H1 (cell line): Measurements from ENCODE around the gene KIZ. TPM values are rescaled to one million over a fixed set of nuclear protein-coding genes. Genes with fewer than 3 reads are reported as not detected.

Experiments used
- CTCF ChIA-PET: fragments of 300-600 bp; sonication (Branson Sonifier 250); formaldehyde crosslinking; loops from one replicate; lab custom pipeline; 2021; ENCODE audit not compliant: partially characterized antibody; lab: Charles Lee
- POLR2A ChIA-PET: fragments of 300-600 bp; sonication (Branson Sonifier 250); formaldehyde crosslinking; loops from one replicate; lab custom pipeline; 2021; ENCODE audit warnings: inconsistent platforms; ENCODE audit not compliant: partially characterized antibody; lab: Charles Lee
- DNase-seq, 2 experiments: peaks; one replicate each; pipeline versions ENCODE4 v3.0.0 to v3.0.0-alpha.2; 2010 to 2022; ENCODE audit warnings: low spot score in 2 of 2, low read depth in 1 of 2, mixed read lengths in 1 of 2
- FAIRE-seq: peaks from 2 replicates; lab custom pipeline; 2011; peaks lifted over from hg19 to GRCh38; lab: Jason Lieb, UNC
- H2AFZ ChIP-seq: 2 replicates; pipeline ENCODE4 v1.8.1; 2012; ENCODE audit warnings: low read length, inconsistent platforms
- H2AK5ac ChIP-seq: 2 replicates; pipeline ENCODE4 v1.6.1; 2013; ENCODE audit warnings: low read depth, low read length
- H2BK120ac ChIP-seq: replicated peaks from 2 replicates; pipeline ENCODE3; 2013; ENCODE audit warnings: low read depth, low read length, inconsistent platforms
- H2BK12ac ChIP-seq: 2 replicates; pipeline ENCODE4 v1.6.1; 2013; ENCODE audit warnings: low read depth, low read length
- H2BK15ac ChIP-seq: 2 replicates; pipeline ENCODE4 v1.6.1; 2013; ENCODE audit warnings: low read length
- H2BK20ac ChIP-seq: 2 replicates; pipeline ENCODE4 v1.6.1; 2013; ENCODE audit warnings: low read length
- H2BK5ac ChIP-seq: 2 replicates; pipeline ENCODE4 v1.6.1; 2013; ENCODE audit warnings: low read depth, low read length
- H3K14ac ChIP-seq: 2 replicates; pipeline ENCODE4 v1.6.1; 2013; ENCODE audit warnings: inconsistent platforms; ENCODE audit not compliant: insufficient read length
- H3K18ac ChIP-seq: 2 replicates; pipeline ENCODE4 v1.6.1; 2013; ENCODE audit warnings: low read length; ENCODE audit errors: extremely low read depth
- H3K23ac ChIP-seq: 2 replicates; pipeline ENCODE4 v1.6.1; 2013; ENCODE audit warnings: inconsistent platforms; ENCODE audit not compliant: insufficient read length
- H3K23me2 ChIP-seq: 2 replicates; pipeline ENCODE4 v1.6.1; 2013; ENCODE audit warnings: low read depth, low read length
- H3K27ac ChIP-seq: 2 replicates; pipeline ENCODE4 v1.6.1; 2011; ENCODE audit warnings: low read depth, low read length, inconsistent platforms
- H3K27me3 ChIP-seq, 4 experiments: replicated peaks in 1 of 4; 1 replicate in 1 of 4; 2 replicates in 3 of 4; pipeline versions ENCODE4 v1.6.1 to v1.8.1; 2011 to 2013; ENCODE audit warnings: low read length in 3 of 4, mild to moderate bottlenecking in 3 of 4, inconsistent platforms in 2 of 4, mixed read lengths in 2 of 4, moderate library complexity in 1 of 4; ENCODE audit not compliant: control insufficient read depth in 3 of 4, insufficient read depth in 3 of 4; ENCODE audit errors: extremely low read depth in 1 of 4
- H3K36me3 ChIP-seq, 4 experiments: 2 replicates each; pipeline versions ENCODE4 v1.6.1 to v1.8.1; 2011 to 2013; ENCODE audit warnings: mild to moderate bottlenecking in 4 of 4, low read length in 3 of 4, moderate library complexity in 2 of 4, control low read depth in 1 of 4, inconsistent platforms in 1 of 4; ENCODE audit not compliant: insufficient read depth in 4 of 4, control insufficient read depth in 2 of 4
- H3K4ac ChIP-seq: replicated peaks from 2 replicates; pipeline ENCODE3; 2013; ENCODE audit warnings: low read length, low read depth, mixed read lengths, inconsistent platforms; ENCODE audit not compliant: insufficient read length
- H3K4me1 ChIP-seq, 4 experiments: replicated peaks in 1 of 4; 1 replicate in 1 of 4; 2 replicates in 3 of 4; pipeline versions ENCODE4 v1.6.1 to v1.8.1; 2011 to 2013; ENCODE audit warnings: low read length in 3 of 4, inconsistent platforms in 2 of 4, mixed read lengths in 1 of 4; ENCODE audit not compliant: insufficient read depth in 4 of 4, control insufficient read depth in 3 of 4
- H3K4me2 ChIP-seq, 2 experiments: 2 replicates each; pipeline versions ENCODE4 v1.6.1 to v1.8.1; 2011 to 2013; ENCODE audit warnings: low read depth in 2 of 2, low read length in 2 of 2, control low read depth in 1 of 2, inconsistent platforms in 1 of 2, mild to moderate bottlenecking in 1 of 2; ENCODE audit not compliant: insufficient read depth in 1 of 2
- H3K4me3 ChIP-seq, 4 experiments: fragments of 200-600, 300-600 bp in 1 of 4; sonication (generic), shearing (Covaris generic), sonication (Bioruptor Twin) in 1 of 4; 2 replicates each; pipeline versions ENCODE4 v1.5.1 to v1.8.1; 2011 to 2016; ENCODE audit warnings: low read length in 4 of 4, low read depth in 3 of 4, control low read depth in 2 of 4, inconsistent platforms in 2 of 4, mild to moderate bottlenecking in 2 of 4, mixed read lengths in 1 of 4, moderate library complexity in 1 of 4; ENCODE audit not compliant: insufficient read depth in 2 of 4; ENCODE audit errors: extremely low read depth in 1 of 4
- H3K56ac ChIP-seq: replicated peaks from 2 replicates; pipeline ENCODE3; 2013; ENCODE audit warnings: low read depth, mild to moderate bottlenecking, mixed read lengths, low read length, inconsistent platforms; ENCODE audit not compliant: insufficient read length
- H3K79me1 ChIP-seq: 2 replicates; pipeline ENCODE4 v1.6.1; 2013; ENCODE audit warnings: low read depth, low read length, control low read depth
- H3K79me2 ChIP-seq, 2 experiments: 2 replicates each; pipeline versions ENCODE4 v1.6.1 to v1.8.1; 2012 to 2013; ENCODE audit warnings: low read length in 2 of 2, mild to moderate bottlenecking in 2 of 2, inconsistent platforms in 1 of 2; ENCODE audit not compliant: insufficient read depth in 2 of 2, control insufficient read depth in 1 of 2
- H3K9ac ChIP-seq, 4 experiments: replicated peaks in 1 of 4; 1 replicate in 1 of 4; 2 replicates in 3 of 4; pipeline versions ENCODE4 v1.6.1 to v1.8.1; 2011 to 2013; ENCODE audit warnings: low read depth in 3 of 4, low read length in 3 of 4, control low read depth in 2 of 4, mild to moderate bottlenecking in 2 of 4, moderate library complexity in 2 of 4, inconsistent platforms in 1 of 4; ENCODE audit errors: extremely low read depth in 1 of 4
- H3K9me3 ChIP-seq, 2 experiments: 2 replicates each; pipeline versions ENCODE4 v1.6.1 to v1.8.1; 2012 to 2013; ENCODE audit warnings: mild to moderate bottlenecking in 2 of 2, moderate library complexity in 2 of 2, control low read depth in 1 of 2, inconsistent platforms in 1 of 2, low read depth in 1 of 2, low read length in 1 of 2, mixed read lengths in 1 of 2; ENCODE audit not compliant: insufficient read depth in 2 of 2
- H4K20me1 ChIP-seq, 2 experiments: replicated peaks in 1 of 2; 2 replicates each; pipeline versions ENCODE3 to v1.8.1; 2011 to 2013; ENCODE audit warnings: inconsistent platforms in 2 of 2, low read length in 2 of 2, mild to moderate bottlenecking in 1 of 2; ENCODE audit not compliant: insufficient read depth in 2 of 2, control insufficient read depth in 1 of 2
- H4K5ac ChIP-seq: 2 replicates; pipeline ENCODE4 v1.6.1; 2013; ENCODE audit warnings: low read length, low read depth, mixed read lengths, inconsistent platforms; ENCODE audit not compliant: insufficient read length
- H4K8ac ChIP-seq: 2 replicates; pipeline ENCODE4 v1.8.0; 2013; ENCODE audit warnings: mild to moderate bottlenecking, moderate library complexity, low read length, inconsistent platforms; ENCODE audit not compliant: insufficient read depth; ENCODE audit errors: extremely low read depth
- H4K91ac ChIP-seq: replicated peaks from 2 replicates; pipeline ENCODE3; 2013; ENCODE audit warnings: low read length, mixed read lengths, inconsistent platforms; ENCODE audit not compliant: insufficient read length
- ATF2 ChIP-seq: IDR thresholded peaks from 2 replicates; pipeline ENCODE4 v1.6.1; 2012; ENCODE audit warnings: low read length, inconsistent platforms
- WGBS, 2 experiments: shearing (Covaris generic) in 1 of 2; methylation state at CpG; one replicate each; pipeline versions ENCODE4 v1.1.6 to v1.1.7; 2013 to 2015; ENCODE audit warnings: low lambda C conversion rate in 2 of 2, mixed read lengths in 2 of 2, inconsistent platforms in 1 of 2, low coverage in 1 of 2, missing lambda C conversion rate in 1 of 2; ENCODE audit not compliant: insufficient replicate concordance in 2 of 2, insufficient coverage in 1 of 2, insufficient read length in 1 of 2; ENCODE audit errors: extremely low coverage in 1 of 2, missing lambda C conversion rate in 1 of 2; 5-methylcytosine and 5-hydroxymethylcytosine counted together
- polyA plus RNA-seq, 7 experiments: library from polyadenylated mRNA; depleted of rRNA in 3 of 7; stranded (reverse) in 5 of 7; unstranded in 2 of 7; fragments of >200 nt in 5 of 7; fragments of 200-250 nt in 2 of 7; gene quantifications; 1 replicate in 5 of 7; 2 replicates in 1 of 7; 4 replicates in 1 of 7; pipeline versions ENCODE4 v1.2.1 to v1.2.3, GENCODE V29; 2011 to 2013; ENCODE audit warnings: missing spikeins in 2 of 7, mixed read lengths in 2 of 7
- total RNA-seq: library from RNA; stranded (reverse); fragmentation: NEBNext Ultra II Directional; extraction: Animal tissue kit (Norgen Biotek cat#: 25700); gene quantifications from 2 replicates; pipeline ENCODE4 v1.2.1, GENCODE V29; 2021

Gene KIZ
- total and polyA plus RNA-seq, 2 of the 8 experiments (the other 6 are each of a cell fraction or from before 2014, with no cell fraction given) = 13.0 to 51.7 TPM

GRCh38 chr20:21202259-21202658 lies 76.4 kb downstream of the KIZ start:
- H3K4me2 ChIP-seq = no peak overlapping the region
- H2BK12ac ChIP-seq = no peak overlapping the region
- no peak overlapping the region for H2BK5ac ChIP-seq
- TF ChIP-seq ATF2 = no peak
- TF ChIP-seq, all 59 proteins: peak for 0
- Histone ChIP-seq H2BK20ac (no peak overlapping the region), H3K56ac (no peak overlapping the region), H3K9me3 (no peaks in the 10 kb centered on the region), H4K91ac (no peak overlapping the region), H3K79me1 (no peaks in the 10 kb centered on the region), H2BK120ac (no peak overlapping the region), H3K23me2 (no peaks in the 10 kb centered on the region; the same call in 1 of the 2 replicates), H2AK5ac (no peak overlapping the region), H3K4me1 (peaks cover 0 to 4% (median 2%) of the 10 kb centered on the region in 4 experiments; a peak in 2 of 7 replicates), H4K8ac (no peak overlapping the region), H4K20me1 (no peaks in the 10 kb centered on the region), H3K23ac (no peak overlapping the region), H3K4me3 (no peak overlapping the region), H3K18ac (no peak overlapping the region), H2AFZ (no peak overlapping the region), H3K36me3 (peaks cover 0 to 5% (median 0%) of the 10 kb centered on the region in 4 experiments; a peak in 2 of 8 replicates), H3K27ac (no peak overlapping the region), H3K27me3 (no peaks in the 10 kb centered on the region), H3K9ac (no peak overlapping the region), H2BK15ac (no peak overlapping the region), H3K14ac (no peak overlapping the region), H3K79me2 (no peaks in the 10 kb centered on the region), H4K5ac (no peak overlapping the region), H3K4ac (no peak overlapping the region)
- FAIRE-seq (no peak), DNase-seq (no peak)
- 84% methylated on average over 2 of the region's 2 CpGs; no CpG with 5 or more reads in 1 of the 2 experiments for WGBS, 2 experiments
- ChIA-PET CTCF (interaction anchor here (2.0 kb wide), 1 partner anchor 33 kb away, joined by 8 read pairs; no protein-coding TSS in a partner anchor), POLR2A (interaction anchor here (4.5 kb wide), 1 partner anchor 11 kb away, joined by 31 read pairs; no protein-coding TSS in a partner anchor)
